Upper lobe of left lung (tissue), 4 donors: ENCODE data around the gene MMP15.

Experiments
- POLR2A ChIP-seq, 4 donors: fragments of 450-650 bp; IDR thresholded peaks; one replicate each; pipeline ENCODE4 v1.5.1; 2016 to 2017; ENCODE audit warnings: antibody characterized with exemption in 4 of 4, mild to moderate bottlenecking in 2 of 4
- POLR2AphosphoS5 ChIP-seq, 2 donors: sonication (generic); formaldehyde crosslinking; IDR thresholded peaks; one replicate each; pipeline ENCODE4 v1.5.1; 2017; ENCODE audit warnings: antibody characterized with exemption in 2 of 2
- TF ChIP-seq, protein P1 (sequence below), 6 experiments: fragments of 450-650 bp in 4 of 6; fragments of 200-600 bp in 2 of 6; sonication (generic) in 2 of 6; IDR thresholded peaks; one replicate each; pipeline ENCODE4 v1.5.1; 2016 to 2019; ENCODE audit warnings: antibody characterized with exemption in 6 of 6

DNA sequence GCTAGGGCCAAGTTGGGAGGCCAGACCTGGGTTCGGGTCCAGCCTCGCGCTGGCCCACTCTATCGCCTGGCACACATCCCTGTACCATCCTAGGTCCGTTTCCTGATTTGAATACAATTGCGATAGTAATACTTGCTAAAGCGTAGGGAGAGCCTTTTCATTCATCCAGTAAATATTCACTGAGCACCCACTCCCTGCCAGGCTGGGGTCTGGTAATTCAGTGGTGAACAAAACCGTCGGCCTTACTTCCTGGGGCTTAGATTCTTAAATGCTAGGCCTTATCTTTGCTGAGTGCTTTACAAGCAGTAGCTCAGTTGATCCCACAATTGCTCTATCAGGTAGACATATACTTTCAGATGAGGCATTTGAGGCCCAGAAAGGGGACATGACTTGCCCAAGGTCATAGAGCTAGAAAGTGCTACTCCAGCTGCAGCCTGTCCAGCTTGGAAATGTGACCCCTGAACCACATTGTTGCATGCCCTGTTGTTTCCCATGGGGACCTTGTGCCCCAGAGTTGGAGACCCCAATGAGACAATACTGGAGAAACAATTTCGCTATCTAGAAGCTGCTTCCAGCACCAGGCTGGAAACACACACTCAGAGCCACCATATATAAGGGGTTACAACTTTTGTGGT, 23.7 kb upstream of the MMP15 start:
- TF ChIP-seq, protein P1, sequence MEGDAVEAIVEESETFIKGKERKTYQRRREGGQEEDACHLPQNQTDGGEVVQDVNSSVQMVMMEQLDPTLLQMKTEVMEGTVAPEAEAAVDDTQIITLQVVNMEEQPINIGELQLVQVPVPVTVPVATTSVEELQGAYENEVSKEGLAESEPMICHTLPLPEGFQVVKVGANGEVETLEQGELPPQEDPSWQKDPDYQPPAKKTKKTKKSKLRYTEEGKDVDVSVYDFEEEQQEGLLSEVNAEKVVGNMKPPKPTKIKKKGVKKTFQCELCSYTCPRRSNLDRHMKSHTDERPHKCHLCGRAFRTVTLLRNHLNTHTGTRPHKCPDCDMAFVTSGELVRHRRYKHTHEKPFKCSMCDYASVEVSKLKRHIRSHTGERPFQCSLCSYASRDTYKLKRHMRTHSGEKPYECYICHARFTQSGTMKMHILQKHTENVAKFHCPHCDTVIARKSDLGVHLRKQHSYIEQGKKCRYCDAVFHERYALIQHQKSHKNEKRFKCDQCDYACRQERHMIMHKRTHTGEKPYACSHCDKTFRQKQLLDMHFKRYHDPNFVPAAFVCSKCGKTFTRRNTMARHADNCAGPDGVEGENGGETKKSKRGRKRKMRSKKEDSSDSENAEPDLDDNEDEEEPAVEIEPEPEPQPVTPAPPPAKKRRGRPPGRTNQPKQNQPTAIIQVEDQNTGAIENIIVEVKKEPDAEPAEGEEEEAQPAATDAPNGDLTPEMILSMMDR (IDR thresholded peaks at IDR 0.05): no peak
- TF ChIP-seq POLR2AphosphoS5 (IDR thresholded peaks at IDR 0.05) (no peak), POLR2A (IDR thresholded peaks at IDR 0.05) (no peak)
